DMS 273 (cell line): ENCODE measurements around the gene WWTR1.

Experiments
- DNase-seq: peaks from one replicate; lab custom pipeline; 2025; ENCODE audit not compliant: unreplicated experiment; lab: John Stamatoyannopoulos, UW

Gene WWTR1

GRCh38 chr3:149657926-149658743, at the start of gene WWTR1:
TSS of gene WWTR1 (minus strand) at chr3:149658025. CDS start at chr3:149657306, 719 bp downstream.
- DNase-seq: peak; percentile 99

GRCh38 chr3:149706905-149707304, 49.1 kb upstream of the WWTR1 start:
- DNase-seq: peak; percentile 88

DNA sequence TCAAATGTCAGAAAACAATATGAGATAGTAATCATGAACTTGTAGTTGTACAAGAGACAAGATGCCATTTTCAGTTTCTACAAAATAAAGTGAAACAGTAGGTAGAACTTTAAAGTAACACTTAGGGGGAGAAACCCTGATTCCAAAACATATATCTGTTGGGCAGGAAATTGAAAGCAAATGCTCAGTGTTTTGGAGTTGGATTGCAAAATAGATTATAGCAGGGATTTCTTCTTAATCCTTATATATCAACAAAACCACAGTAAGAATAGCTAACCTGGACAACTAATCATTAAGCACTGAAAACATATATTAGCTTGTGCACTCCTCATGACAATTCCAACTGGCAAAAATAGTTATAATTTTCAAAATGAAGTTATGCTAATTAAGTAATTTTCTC, 47.6 kb upstream of the WWTR1 start:
- DNase-seq: no peak

DNA sequence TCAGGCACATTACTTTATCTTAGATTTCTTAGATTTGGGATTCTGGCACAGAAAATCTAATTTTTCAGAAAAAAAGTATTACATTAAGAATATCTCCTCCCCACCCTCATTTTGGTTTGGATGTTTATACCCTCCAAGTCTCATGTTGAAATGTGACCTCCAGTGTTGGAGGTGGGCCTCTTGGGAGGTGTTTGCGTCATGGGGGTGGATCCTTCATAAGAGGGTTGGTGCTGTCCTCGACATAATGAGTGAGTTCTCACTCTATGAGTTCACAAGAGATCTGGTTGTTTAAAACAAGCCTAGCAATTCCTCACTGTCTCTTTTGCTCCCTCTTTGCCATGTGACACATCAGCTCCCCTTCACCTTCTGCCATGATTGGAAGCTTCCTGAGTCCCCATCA, 45.6 kb upstream of the WWTR1 start:
- peak; percentile 63 for DNase-seq

- peak; percentile 73 for DNase-seq
Observed at GRCh38 chr3:149702691-149703441, 45.0 kb upstream of the WWTR1 start.

DNA sequence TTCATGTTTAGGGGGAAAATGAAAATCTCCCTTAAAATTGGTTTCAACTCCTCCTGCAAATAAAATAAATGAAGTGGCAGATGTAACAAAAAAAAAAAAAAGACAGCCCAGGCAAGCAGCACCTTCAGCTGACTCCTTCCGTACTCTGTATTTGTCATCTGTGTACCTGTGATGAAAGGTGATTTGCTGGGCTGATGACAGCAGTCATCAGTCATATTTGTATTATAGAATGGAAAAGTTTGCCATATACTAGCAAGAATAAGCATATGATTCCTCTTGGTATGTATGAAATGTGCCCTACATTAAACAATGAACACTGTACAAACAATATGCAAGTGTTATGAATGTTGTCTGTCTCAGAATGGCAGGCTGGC, 44.1 kb upstream of the WWTR1 start:
- no peak for DNase-seq

DNA sequence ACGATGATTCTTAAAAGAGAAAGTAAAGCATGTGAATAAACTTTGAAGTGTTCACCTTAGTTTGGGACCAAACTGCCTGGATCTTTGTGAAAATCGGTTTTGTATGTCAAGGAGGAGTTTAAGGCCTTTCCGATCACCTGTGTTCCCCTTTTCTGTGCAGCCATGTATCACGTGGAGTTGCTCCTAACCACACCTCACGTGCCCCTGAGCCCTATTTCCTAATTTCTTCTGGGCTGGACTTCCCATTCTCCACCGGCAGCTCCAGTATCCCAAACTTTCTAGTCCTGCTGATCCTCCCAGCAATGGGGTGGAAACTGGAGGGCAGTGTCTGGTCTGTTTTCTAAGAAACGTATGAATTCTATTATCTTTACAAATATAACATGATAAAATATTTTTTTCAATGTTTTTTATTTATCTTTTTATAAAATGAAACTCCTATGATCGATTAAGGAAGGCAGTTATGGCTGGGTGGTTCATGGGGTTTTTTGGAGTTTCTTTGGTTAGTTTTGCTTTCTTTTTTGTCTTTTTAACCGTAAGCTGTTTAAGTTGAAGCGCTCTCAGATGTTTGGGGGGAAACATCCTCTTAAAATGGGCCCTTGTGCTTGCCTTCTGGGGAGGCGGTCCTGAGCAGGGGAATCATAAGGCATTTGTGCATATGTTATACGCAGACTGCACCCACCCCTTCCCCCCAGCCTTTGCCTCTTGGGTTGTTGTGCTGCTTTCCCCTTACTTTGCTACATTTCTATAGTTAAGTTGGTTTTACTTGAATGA, 43.6 kb upstream of the WWTR1 start:
- peak; percentile 26 for DNase-seq

DNA sequence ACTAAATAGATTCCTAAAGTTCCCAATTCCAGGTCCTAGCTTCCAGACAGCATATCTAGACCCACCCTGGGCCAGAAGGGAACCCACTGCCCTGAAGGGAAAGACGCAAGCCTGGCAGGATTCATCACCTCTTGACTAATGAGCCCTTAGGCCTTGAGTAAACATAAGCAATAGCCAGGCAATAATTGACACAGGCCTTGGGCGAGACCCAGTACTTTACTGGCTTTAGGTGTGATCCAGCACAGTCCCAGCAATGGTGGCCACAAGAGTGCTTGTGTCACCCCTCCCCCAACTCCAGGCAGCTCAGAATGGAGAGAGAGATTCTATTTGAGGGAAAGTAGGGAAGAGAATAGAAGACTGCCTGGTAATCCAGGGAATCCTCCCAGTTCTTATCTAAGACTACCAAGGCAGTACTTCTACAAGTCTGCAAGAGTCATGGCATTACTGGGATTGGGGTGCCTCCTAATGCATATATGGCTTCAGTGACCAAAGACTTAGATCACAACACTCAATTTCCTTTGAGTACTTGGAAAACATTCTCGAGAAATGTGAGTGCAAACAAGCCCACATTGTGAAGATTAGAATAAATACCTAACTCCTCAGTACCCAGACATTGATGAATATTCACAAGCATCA, 30.4 kb upstream of the WWTR1 start:
- DNase-seq: no peak

GRCh38 chr3:149686996-149687395, 29.2 kb upstream of the WWTR1 start:
- DNase-seq: no peak

DNA sequence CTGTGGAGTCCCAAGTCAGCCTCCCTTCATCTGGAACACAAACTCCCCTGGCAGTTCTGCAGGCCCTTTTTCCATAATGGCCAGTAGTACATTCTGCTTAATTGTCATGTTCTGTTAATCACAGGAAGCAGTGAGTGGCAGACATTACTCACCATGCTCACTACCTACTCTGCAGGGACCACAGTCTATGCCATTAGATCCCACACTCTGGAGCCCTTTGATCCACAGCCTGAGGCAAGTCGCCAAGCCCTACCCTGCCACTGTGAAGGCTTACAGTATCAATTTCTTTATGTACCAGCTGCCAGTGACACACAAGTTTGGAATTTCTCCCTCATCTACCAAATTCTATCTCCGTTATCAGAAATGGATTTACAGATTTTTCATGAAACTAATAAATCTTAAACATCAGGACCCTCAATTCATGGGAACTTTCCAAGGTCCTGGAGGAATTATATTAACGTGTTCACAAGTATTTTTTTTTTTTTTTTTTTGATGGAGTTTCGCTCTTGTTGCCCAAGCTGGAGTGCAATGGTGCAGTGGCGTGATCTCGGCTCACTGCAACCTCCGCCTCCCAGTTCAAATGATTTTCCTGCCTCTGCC, 20.6 kb upstream of the WWTR1 start:
- peak; percentile 45 for DNase-seq

GRCh38 chr3:149673393-149673792, 15.6 kb upstream of the WWTR1 start:
- DNase-seq: no peak

DNA sequence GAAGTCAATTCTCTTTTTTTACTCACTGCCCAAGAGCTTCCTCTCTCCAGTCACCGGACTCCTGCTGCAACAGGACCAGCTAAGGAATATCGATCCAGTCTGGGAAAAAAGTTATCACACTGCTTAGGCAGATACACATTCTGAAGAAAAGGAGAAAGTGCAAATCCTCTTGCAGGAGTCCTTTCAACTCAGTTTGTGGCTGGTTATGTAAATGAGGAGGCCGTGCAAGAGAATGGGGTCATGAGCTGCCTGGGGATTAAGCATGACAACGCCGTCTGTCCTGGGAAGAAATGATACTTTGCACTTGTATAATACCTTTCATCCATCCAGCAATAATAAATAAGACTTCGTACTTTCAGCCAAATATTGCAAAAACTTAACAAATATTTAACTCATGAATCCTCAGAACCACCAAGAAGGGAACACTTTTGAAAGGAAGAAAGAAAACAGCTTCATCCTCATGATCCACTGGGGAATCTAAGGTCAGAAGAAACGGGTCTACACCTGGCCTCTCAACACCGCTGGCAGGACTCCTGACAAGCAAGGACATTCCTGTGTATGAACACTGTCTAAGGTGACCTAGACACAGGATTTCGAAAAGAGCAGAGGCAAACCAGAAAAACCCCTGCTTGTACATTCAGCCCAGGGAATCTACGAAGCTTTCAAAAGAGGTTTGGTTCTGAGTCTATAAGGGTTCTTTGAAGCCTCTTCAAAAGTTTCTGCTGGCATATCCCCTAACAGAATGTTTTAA, 13.1 kb upstream of the WWTR1 start:
- no peak for DNase-seq

DNA sequence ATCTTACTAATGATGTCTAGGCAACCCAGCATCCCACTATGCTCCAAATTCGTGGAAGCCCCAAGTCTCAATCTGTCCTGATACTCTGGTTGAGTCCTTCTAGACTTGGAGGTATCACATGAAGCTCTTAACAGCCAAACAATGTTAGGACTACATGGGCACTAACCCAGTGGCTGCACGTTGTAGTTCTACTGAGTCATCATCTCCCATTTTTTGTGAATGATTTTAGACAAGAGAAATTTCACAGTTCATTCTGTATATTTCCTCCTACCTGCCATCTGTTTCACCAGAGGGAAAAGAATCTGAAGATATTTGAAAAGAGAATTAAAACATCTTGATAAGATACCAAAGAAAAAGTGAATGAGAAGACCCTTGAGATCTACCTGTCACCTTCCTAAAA, 9.8 kb upstream of the WWTR1 start:
- no peak for DNase-seq

GRCh38 chr3:149663966-149664365, 6.1 kb upstream of the WWTR1 start:
- DNase-seq: no peak

GRCh38 chr3:149662240-149662887, 4.5 kb upstream of the WWTR1 start:
- peak; percentile 14 for DNase-seq

DNA sequence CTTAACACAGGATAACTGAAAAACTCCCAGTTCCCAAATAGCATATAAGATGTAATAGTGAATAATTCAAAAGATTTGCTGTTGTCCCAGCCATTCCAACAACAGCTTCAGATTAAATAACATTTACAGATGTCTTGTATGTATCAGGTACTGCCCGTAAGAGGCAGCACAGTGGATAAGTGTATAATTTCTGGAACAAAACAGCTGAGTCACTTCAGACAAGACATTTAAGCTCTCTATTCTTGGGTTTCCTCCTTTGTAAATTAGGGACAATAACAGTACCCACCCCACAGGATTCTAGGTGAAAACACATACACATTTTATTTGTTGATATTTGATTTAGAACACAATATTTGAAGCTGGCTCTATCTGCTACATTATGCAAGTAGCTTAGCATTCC, 2.6 kb upstream of the WWTR1 start:
- no peak for DNase-seq

DNA sequence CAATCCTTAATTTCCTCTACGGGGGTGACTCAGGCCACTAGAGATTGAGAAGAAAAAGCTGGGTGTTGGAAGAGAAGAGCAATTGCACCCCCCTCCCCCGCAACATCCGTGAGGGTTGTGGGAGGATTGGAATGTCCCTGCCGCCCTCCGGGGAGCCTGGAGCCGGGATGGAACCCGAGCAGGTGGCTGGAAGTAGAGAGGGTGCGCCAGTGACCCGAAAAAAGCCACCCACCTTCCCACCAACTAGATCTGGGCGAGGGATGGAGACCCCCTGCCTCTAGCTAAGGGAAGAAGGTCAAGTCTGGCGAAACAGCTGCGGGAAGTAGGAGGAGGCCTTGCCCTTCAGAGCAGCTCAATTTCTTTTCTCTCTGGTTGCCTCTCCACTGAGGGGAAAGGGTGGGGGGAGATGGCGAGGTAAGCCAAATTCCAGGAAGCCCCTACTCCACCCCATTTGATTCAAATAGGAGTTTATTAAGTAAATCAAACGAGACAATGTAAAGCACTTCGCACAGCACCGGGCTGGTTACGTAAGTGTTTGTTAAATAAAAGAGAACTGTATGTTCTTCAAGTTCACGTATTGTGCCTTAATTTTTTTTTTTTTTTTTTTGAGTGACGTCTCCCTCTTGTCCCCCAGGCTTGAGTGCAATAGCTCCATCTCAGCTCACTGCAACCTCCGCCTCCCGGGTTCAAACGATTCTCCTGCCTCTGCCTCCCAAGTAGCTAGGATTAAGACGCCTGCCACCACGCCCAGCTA, 1.1 kb upstream of the WWTR1 start:
- DNase-seq: no peak

DNA sequence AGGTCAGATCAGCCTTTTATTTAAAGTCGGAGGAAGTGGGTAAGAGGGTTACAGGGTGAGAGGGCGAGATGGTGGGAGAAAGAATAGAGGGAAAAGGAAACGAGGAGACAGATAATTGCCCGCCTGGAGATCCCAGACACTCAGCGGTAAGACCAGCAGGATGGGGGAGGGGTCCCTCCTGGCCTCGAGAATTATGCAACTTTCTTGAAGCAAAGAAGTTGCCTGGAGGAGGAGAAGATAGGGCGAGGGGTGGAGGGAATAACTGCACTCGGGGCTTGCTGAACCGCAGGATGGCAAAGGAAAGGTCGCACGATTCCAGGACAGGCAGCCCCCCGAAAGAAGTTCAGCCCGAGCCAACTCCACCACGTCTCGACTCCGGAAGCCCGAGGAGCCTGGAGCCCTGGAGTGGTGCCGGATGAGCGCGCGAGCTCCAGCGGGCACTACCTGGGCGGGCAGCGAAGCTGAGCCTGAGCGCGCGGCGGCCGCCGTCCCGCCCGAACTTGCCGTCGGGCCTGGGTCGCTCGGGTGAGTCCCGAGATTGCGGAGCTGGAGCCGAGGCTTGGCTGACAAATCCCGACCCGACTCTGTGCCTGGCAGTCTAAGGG, 402 bp downstream of the WWTR1 start:
- peak; percentile 83 for DNase-seq
